SK-N-SH (cell line): ENCODE results near the gene ZBED4.

Experiments
- CHD2 ChIP-seq: fragments of 150-350 bp; IDR thresholded peaks from 2 replicates; pipeline ENCODE4 v1.6.1; 2018; ENCODE audit warnings: low read length; ENCODE audit not compliant: partially characterized antibody
- CTCF ChIP-seq: fragments of 200-600 bp; sonication (generic); IDR thresholded peaks from 2 replicates; pipeline ENCODE4 v1.6.1; 2017; ENCODE audit warnings: antibody characterized with exemption, mild to moderate bottlenecking, moderate library complexity
- EP300 ChIP-seq, 2 experiments: IDR thresholded peaks; 2 replicates each; pipeline versions ENCODE4 v1.4.0 to v1.6.1; 2012; ENCODE audit warnings: borderline replicate concordance in 1 of 2, low read depth in 1 of 2, low read length in 1 of 2
- EZH2phosphoT487 ChIP-seq: fragments of 200-600 bp; sonication (generic); IDR thresholded peaks from 2 replicates; pipeline ENCODE4 v1.6.1; 2017; ENCODE audit warnings: low read depth, mixed run types, mild to moderate bottlenecking, antibody characterized with exemption, moderate library complexity, borderline replicate concordance
- SIN3A ChIP-seq: IDR thresholded peaks from 2 replicates; pipeline ENCODE4 v1.6.1; 2012; ENCODE audit warnings: low read depth, mild to moderate bottlenecking, low read length, moderate library complexity, borderline replicate concordance
- TCF12 ChIP-seq: IDR thresholded peaks from 2 replicates; pipeline ENCODE4 v1.4.0; 2012
- TF ChIP-seq, protein P1 (sequence below): IDR thresholded peaks from 2 replicates; pipeline ENCODE4 v1.6.1; 2012; ENCODE audit warnings: mild to moderate bottlenecking, low read depth, low read length, moderate library complexity
- TF ChIP-seq, protein P2 (sequence below): fragments of 150-350 bp; IDR thresholded peaks from 2 replicates; pipeline ENCODE4 v1.6.1; 2017; ENCODE audit warnings: antibody characterized with exemption, low read length, low read depth, borderline replicate concordance

GRCh38 chr22:49810363-49811019 is 43.2 kb upstream of the ZBED4 start:
- TF ChIP-seq CHD2: no peak
- no peak for TF ChIP-seq CTCF
- no peak for TF ChIP-seq EZH2phosphoT487
- TF ChIP-seq, protein P1, sequence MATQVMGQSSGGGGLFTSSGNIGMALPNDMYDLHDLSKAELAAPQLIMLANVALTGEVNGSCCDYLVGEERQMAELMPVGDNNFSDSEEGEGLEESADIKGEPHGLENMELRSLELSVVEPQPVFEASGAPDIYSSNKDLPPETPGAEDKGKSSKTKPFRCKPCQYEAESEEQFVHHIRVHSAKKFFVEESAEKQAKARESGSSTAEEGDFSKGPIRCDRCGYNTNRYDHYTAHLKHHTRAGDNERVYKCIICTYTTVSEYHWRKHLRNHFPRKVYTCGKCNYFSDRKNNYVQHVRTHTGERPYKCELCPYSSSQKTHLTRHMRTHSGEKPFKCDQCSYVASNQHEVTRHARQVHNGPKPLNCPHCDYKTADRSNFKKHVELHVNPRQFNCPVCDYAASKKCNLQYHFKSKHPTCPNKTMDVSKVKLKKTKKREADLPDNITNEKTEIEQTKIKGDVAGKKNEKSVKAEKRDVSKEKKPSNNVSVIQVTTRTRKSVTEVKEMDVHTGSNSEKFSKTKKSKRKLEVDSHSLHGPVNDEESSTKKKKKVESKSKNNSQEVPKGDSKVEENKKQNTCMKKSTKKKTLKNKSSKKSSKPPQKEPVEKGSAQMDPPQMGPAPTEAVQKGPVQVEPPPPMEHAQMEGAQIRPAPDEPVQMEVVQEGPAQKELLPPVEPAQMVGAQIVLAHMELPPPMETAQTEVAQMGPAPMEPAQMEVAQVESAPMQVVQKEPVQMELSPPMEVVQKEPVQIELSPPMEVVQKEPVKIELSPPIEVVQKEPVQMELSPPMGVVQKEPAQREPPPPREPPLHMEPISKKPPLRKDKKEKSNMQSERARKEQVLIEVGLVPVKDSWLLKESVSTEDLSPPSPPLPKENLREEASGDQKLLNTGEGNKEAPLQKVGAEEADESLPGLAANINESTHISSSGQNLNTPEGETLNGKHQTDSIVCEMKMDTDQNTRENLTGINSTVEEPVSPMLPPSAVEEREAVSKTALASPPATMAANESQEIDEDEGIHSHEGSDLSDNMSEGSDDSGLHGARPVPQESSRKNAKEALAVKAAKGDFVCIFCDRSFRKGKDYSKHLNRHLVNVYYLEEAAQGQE: no peak
- no peak for TF ChIP-seq TCF12
- TF ChIP-seq, protein P2, sequence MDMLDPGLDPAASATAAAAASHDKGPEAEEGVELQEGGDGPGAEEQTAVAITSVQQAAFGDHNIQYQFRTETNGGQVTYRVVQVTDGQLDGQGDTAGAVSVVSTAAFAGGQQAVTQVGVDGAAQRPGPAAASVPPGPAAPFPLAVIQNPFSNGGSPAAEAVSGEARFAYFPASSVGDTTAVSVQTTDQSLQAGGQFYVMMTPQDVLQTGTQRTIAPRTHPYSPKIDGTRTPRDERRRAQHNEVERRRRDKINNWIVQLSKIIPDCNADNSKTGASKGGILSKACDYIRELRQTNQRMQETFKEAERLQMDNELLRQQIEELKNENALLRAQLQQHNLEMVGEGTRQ: no peak
- TF ChIP-seq SIN3A: no peak
- TF ChIP-seq EP300 (IDR thresholded peaks at IDR 0.05; ENCODE audit: borderline replicate concordance in 1 of 2, low read depth in 1 of 2, low read length in 1 of 2): no peak
